ENCODE data around the gene ATG5. TPM values are rescaled to one million over a fixed set of nuclear protein-coding genes. Genes with fewer than 3 reads are reported as not detected.

The ATG5 gene
- total and polyA plus RNA-seq, 9 of the 15 experiments (the other 6 are each of a cell fraction or from before 2014, with no cell fraction given): 29.0 to 80.0 (median 53.2) TPM

DNA sequence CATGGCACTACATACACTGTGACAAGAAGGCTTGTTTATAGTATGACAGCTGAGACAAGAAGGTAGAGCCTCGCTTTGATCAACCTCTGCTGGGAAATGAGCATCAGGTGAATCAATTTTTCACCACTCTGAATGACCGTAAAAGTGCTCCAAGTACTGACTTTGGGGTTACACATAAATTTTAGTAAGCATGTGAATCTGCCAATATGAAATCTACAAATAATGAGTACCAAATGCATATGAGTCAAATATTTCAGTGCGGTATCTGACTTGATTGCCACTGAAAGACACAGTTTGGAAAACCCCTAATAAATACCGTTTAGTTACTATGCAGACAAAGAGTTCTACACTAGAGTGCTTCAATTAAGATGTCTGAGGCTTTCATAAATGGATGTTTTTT, 77.8 kb downstream of the ATG5 start:
- H3K27ac ChIP-seq (ENCODE audit: extremely low read depth, low read depth, low read length): no peak overlapping the region
- no peak overlapping the region for H2AFZ ChIP-seq (ENCODE audit: low read depth, low read length)
- H3K4me3 ChIP-seq: no peak overlapping the region
- ChIA-PET CTCF (ENCODE audit: low intra/inter-chr PET ratio) (no interaction called here), POLR2A (no interaction called here)
- no peaks in the 10 kb centered on the region for H3K9me1 ChIP-seq (ENCODE audit: control insufficient read depth, insufficient read depth, low read length)
- TF ChIP-seq LCOR (CRISPR knock-in tag; IDR thresholded peaks at IDR 0.05): no peak
- no peaks in the 10 kb centered on the region for H3K4me1 ChIP-seq (replicated peaks in 1 of 2; ENCODE audit: control insufficient read depth in 2 of 2, insufficient read depth in 2 of 2, low read length in 2 of 2)
- ATAC-seq (no peak), FAIRE-seq (no peak), DNase-seq (ENCODE audit: extremely low read depth in 1 of 4, low spot score in 3 of 4) (no peak)
- WGBS (ENCODE audit: insufficient coverage, low coverage, missing lambda C conversion rate): 93% methylated on average over 4 of the region's 4 CpGs
- intact Hi-C loops (cut with micrococcal nuclease): no loop called here
- H3K27me3 ChIP-seq (ENCODE audit: control insufficient read depth in 2 of 2, insufficient read depth in 2 of 2, low read length in 2 of 2): no peaks in the 10 kb centered on the region
- H3K79me2 ChIP-seq (ENCODE audit: control insufficient read depth, insufficient read depth, low read length): peaks cover 12% of the 10 kb centered on the region; the same call in 2 of the 3 replicates
- no peaks in the 10 kb centered on the region for H3K9me3 ChIP-seq (replicated peaks; ENCODE audit: control insufficient read depth, insufficient read depth, low read depth, low read length)
- H3K36me3 ChIP-seq (ENCODE audit: control insufficient read depth, insufficient read depth, low read length): peaks cover 35% of the 10 kb centered on the region
- no TSS peak for BruUV-seq (replicated peaks)
- in situ Hi-C loops (cut with MboI): no loop called here
- H3K9ac ChIP-seq (ENCODE audit: insufficient read depth in 1 of 2, low read depth in 2 of 2, low read length in 2 of 2): no peak overlapping the region
- H3K4me2 ChIP-seq (ENCODE audit: insufficient read depth, low read length): no peak overlapping the region
- H4K20me1 ChIP-seq (replicated peaks; ENCODE audit: control insufficient read depth, insufficient read depth, low read length): no peaks in the 10 kb centered on the region; the same call in 1 of the 2 replicates

DNA sequence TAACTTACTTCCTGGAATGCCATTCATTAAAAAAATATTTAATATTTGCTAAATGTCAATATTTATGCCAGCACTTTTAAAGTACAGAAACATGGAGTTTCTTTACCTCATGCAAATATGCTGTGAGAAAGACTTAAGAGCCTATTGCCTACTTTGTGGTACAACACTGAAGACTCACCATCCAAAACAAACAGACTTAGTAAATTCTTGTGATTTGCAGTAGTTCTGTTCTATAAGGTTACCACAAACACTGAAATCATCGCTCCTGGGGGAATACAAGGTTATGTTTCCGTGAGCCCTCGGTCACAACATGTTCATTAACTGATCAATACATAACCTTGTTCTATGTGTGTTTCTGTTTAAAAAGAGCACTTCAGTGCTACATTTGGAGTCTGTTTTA, 78.3 kb downstream of the ATG5 start:
- Histone ChIP-seq H3K4me2 (ENCODE audit: insufficient read depth, low read length) (no peak overlapping the region), H3K4me1 (replicated peaks in 1 of 2; ENCODE audit: control insufficient read depth in 2 of 2, insufficient read depth in 2 of 2, low read length in 2 of 2) (no peaks in the 10 kb centered on the region), H3K79me2 (ENCODE audit: control insufficient read depth, insufficient read depth, low read length) (peaks cover 12% of the 10 kb centered on the region; the same call in 2 of the 3 replicates), H3K27ac (ENCODE audit: extremely low read depth, low read depth, low read length) (no peak overlapping the region), H3K9me1 (ENCODE audit: control insufficient read depth, insufficient read depth, low read length) (no peaks in the 10 kb centered on the region), H3K9me3 (replicated peaks; ENCODE audit: control insufficient read depth, insufficient read depth, low read depth, low read length) (no peaks in the 10 kb centered on the region), H3K4me3 (no peak overlapping the region), H3K36me3 (ENCODE audit: control insufficient read depth, insufficient read depth, low read length) (peaks cover 36% of the 10 kb centered on the region), H3K9ac (ENCODE audit: insufficient read depth in 1 of 2, low read depth in 2 of 2, low read length in 2 of 2) (no peak overlapping the region), H2AFZ (ENCODE audit: low read depth, low read length) (no peak overlapping the region), H4K20me1 (replicated peaks; ENCODE audit: control insufficient read depth, insufficient read depth, low read length) (no peaks in the 10 kb centered on the region; the same call in 1 of the 2 replicates), H3K27me3 (ENCODE audit: control insufficient read depth in 2 of 2, insufficient read depth in 2 of 2, low read length in 2 of 2) (no peaks in the 10 kb centered on the region)
- CTCF ChIA-PET (ENCODE audit: low intra/inter-chr PET ratio): no interaction called here
- FAIRE-seq (peak; percentile 51), DNase-seq (ENCODE audit: extremely low read depth in 1 of 4, low spot score in 3 of 4) (no peak), ATAC-seq (no peak)
- intact Hi-C loops (cut with micrococcal nuclease): no loop called here
- no TSS peak for BruUV-seq (replicated peaks)
- POLR2A ChIA-PET: no interaction called here
- 96% methylated on average over 3 of the region's 3 CpGs for WGBS (ENCODE audit: insufficient coverage, low coverage, missing lambda C conversion rate)
- in situ Hi-C loops (cut with MboI): no loop called here
- TF ChIP-seq STAG1 (CRISPR knock-in tag; IDR thresholded peaks at IDR 0.05; ENCODE audit: borderline replicate concordance) (no peak), THRAP3 (IDR thresholded peaks at IDR 0.05; ENCODE audit: borderline replicate concordance) (no peak), ZNF699 (CRISPR knock-in tag; IDR thresholded peaks at IDR 0.05; ENCODE audit: insufficient replicate concordance) (no peak), HDAC8 (tag; IDR thresholded peaks at IDR 0.05) (no peak), ZNF224 (CRISPR knock-in tag; IDR thresholded peaks at IDR 0.05) (no peak), CHD1 (IDR thresholded peaks at IDR 0.05; ENCODE audit: low read length) (no peak), ADNP (tag; IDR thresholded peaks at IDR 0.05) (no peak), PURB (CRISPR knock-in tag; IDR thresholded peaks at IDR 0.05; ENCODE audit: low read depth) (no peak), ZNF384 (IDR thresholded peaks at IDR 0.05; ENCODE audit: low read depth, low read length) (no peak), GABPA (tag; conservative IDR thresholded peaks at IDR 0.05; ENCODE audit: low read depth) (no peak), TSC22D4 (tag; IDR thresholded peaks at IDR 0.05) (no peak), MEF2D (tag; conservative IDR thresholded peaks at IDR 0.05; ENCODE audit: low read depth) (no peak), GATAD2A (IDR thresholded peaks at IDR 0.05) (no peak), HDAC2 (IDR thresholded peaks at IDR 0.05) (no peak)
- TF ChIP-seq, protein P1, sequence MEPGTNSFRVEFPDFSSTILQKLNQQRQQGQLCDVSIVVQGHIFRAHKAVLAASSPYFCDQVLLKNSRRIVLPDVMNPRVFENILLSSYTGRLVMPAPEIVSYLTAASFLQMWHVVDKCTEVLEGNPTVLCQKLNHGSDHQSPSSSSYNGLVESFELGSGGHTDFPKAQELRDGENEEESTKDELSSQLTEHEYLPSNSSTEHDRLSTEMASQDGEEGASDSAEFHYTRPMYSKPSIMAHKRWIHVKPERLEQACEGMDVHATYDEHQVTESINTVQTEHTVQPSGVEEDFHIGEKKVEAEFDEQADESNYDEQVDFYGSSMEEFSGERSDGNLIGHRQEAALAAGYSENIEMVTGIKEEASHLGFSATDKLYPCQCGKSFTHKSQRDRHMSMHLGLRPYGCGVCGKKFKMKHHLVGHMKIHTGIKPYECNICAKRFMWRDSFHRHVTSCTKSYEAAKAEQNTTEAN (CRISPR knock-in tag; IDR thresholded peaks at IDR 0.05): no peak

All from K562 (cell line).